WTC11 (cell line): ENCODE measurements around the gene PBX4. TPM values are rescaled to one million over a fixed set of nuclear protein-coding genes. Genes with fewer than 3 reads are reported as not detected.

Source experiments
- ATAC-seq: fragments of 200-7000 bp; cut with Tn5 transposase; 2 replicates; pipeline ENCODE4 v1.10.0; 2021; ENCODE audit warnings: mild to moderate bottlenecking, moderate library complexity
- CTCF ChIA-PET: fragments of 300-600 bp; sonication (Branson Sonifier 250); formaldehyde crosslinking; loops from one replicate; lab custom pipeline; 2021; ENCODE audit warnings: antibody characterized with exemption; lab: Charles Lee
- POLR2A ChIA-PET: fragments of 350-600 bp; sonication (Branson Sonifier 250); formaldehyde crosslinking; loops from one replicate; lab custom pipeline; 2021; ENCODE audit warnings: antibody characterized with exemption; lab: Charles Lee
- DNase-seq: peaks from one replicate; pipeline ENCODE4 v3.0.0; 2021; ENCODE audit warnings: low spot score
- H3K27ac Mint-ChIP-seq: 2 replicates; pipeline ENCODE4 v1.8.0; 2021; ENCODE audit warnings: mixed read lengths
- H3K27me3 Mint-ChIP-seq: 2 replicates; pipeline ENCODE4 v1.8.0; 2021; ENCODE audit warnings: low read depth, mild to moderate bottlenecking, moderate library complexity, mixed read lengths
- H3K36me3 Mint-ChIP-seq: 2 replicates; pipeline ENCODE4 v1.8.0; 2021; ENCODE audit warnings: mixed read lengths
- H3K4me1 Mint-ChIP-seq: 2 replicates; pipeline ENCODE4 v1.8.0; 2022; ENCODE audit warnings: mixed read lengths
- H3K4me3 Mint-ChIP-seq: 2 replicates; pipeline ENCODE4 v1.8.0; 2021; ENCODE audit warnings: mild to moderate bottlenecking, moderate library complexity, mixed read lengths
- H3K9me3 Mint-ChIP-seq: 2 replicates; pipeline ENCODE4 v1.8.0; 2021; ENCODE audit warnings: mixed read lengths
- CBFB ChIP-seq: sonication (generic); formaldehyde crosslinking; IDR thresholded peaks from 2 replicates; pipeline ENCODE4 v1.8.1; 2022; ENCODE audit warnings: mild to moderate bottlenecking, low read depth, missing genetic modification reagents
- CREB1 ChIP-seq: sonication (generic); formaldehyde crosslinking; IDR thresholded peaks from 2 replicates; pipeline ENCODE4 v1.8.0; 2023; ENCODE audit warnings: mild to moderate bottlenecking, missing genetic modification reagents
- EMX1 ChIP-seq: fragments of 250-450 bp; sonication (Bioruptor Pico); IDR thresholded peaks from 2 replicates; pipeline ENCODE4 v1.8.0; 2021; ENCODE audit warnings: mild to moderate bottlenecking
- FOXJ3 ChIP-seq: sonication (generic); formaldehyde crosslinking; IDR thresholded peaks from 2 replicates; pipeline ENCODE4 v1.9.0; 2021; ENCODE audit warnings: missing genetic modification reagents, mild to moderate bottlenecking, borderline replicate concordance
- JAZF1 ChIP-seq: fragments of 250-450 bp; sonication (Bioruptor Pico); IDR thresholded peaks from 2 replicates; pipeline ENCODE4 v1.9.0; 2021; ENCODE audit warnings: moderate library complexity, mild to moderate bottlenecking, inconsistent platforms
- KAT7 ChIP-seq: sonication (generic); formaldehyde crosslinking; IDR thresholded peaks from 2 replicates; pipeline ENCODE4 v1.8.1; 2023; ENCODE audit warnings: missing genetic modification reagents, mild to moderate bottlenecking, borderline replicate concordance
- MXD4 ChIP-seq: fragments of 250-450 bp; sonication (Bioruptor Pico); IDR thresholded peaks from 2 replicates; pipeline ENCODE4 v1.8.0; 2021; ENCODE audit warnings: mild to moderate bottlenecking, moderate library complexity, borderline replicate concordance
- NFATC4 ChIP-seq: fragments of 250-450 bp; sonication (Bioruptor Pico); IDR thresholded peaks from 2 replicates; pipeline ENCODE4 v1.9.0; 2021; ENCODE audit warnings: mild to moderate bottlenecking
- SMAD4 ChIP-seq: sonication (generic); formaldehyde crosslinking; IDR thresholded peaks from 2 replicates; pipeline ENCODE4 v1.8.0; 2022; ENCODE audit warnings: mild to moderate bottlenecking, missing genetic modification reagents
- SOX15 ChIP-seq: fragments of 250-450 bp; sonication (Bioruptor Pico); IDR thresholded peaks from 2 replicates; pipeline ENCODE4 v1.9.0; 2021; ENCODE audit warnings: mild to moderate bottlenecking
- ZNF416 ChIP-seq: fragments of 250-450 bp; sonication (Bioruptor Pico); IDR thresholded peaks from 2 replicates; pipeline ENCODE4 v1.9.0; 2021; ENCODE audit warnings: mild to moderate bottlenecking, inconsistent platforms
- ZNF671 ChIP-seq: fragments of 250-450 bp; sonication (Bioruptor Pico); IDR thresholded peaks from 2 replicates; pipeline ENCODE4 v1.8.0; 2021; ENCODE audit warnings: mild to moderate bottlenecking
- total RNA-seq: library from RNA; stranded (reverse); gene quantifications from 3 replicates; pipeline ENCODE4 v1.2.3, GENCODE V29; 2021
- TF ChIP-seq, protein P1 (sequence below): sonication (generic); formaldehyde crosslinking; IDR thresholded peaks from 2 replicates; pipeline ENCODE4 v1.8.0; 2022; ENCODE audit warnings: mild to moderate bottlenecking, missing genetic modification reagents
- TF ChIP-seq, protein P2 (sequence below): sonication (generic); formaldehyde crosslinking; IDR thresholded peaks from 2 replicates; pipeline ENCODE4 v1.8.1; 2022; ENCODE audit warnings: mild to moderate bottlenecking, missing genetic modification reagents, moderate library complexity, borderline replicate concordance
- TF ChIP-seq, protein P3 (sequence below): fragments of 250-450 bp; sonication (Bioruptor Pico); IDR thresholded peaks from 2 replicates; pipeline ENCODE4 v1.9.0; 2021; ENCODE audit warnings: mild to moderate bottlenecking, borderline replicate concordance
- TF ChIP-seq, protein P4 (sequence below): sonication (generic); formaldehyde crosslinking; IDR thresholded peaks from 2 replicates; pipeline ENCODE4 v1.8.1; 2023; ENCODE audit warnings: mild to moderate bottlenecking, moderate library complexity, missing genetic modification reagents
- TF ChIP-seq, protein P5 (sequence below): sonication (generic); formaldehyde crosslinking; IDR thresholded peaks from 2 replicates; pipeline ENCODE4 v1.8.1; 2023; ENCODE audit warnings: mild to moderate bottlenecking, missing genetic modification reagents, moderate library complexity
- TF ChIP-seq, protein P6 (sequence below): fragments of 250-450 bp; sonication (Bioruptor Pico); conservative IDR thresholded peaks from 2 replicates; pipeline ENCODE4 v1.9.0; 2021; ENCODE audit warnings: mild to moderate bottlenecking

Gene PBX4
- total RNA-seq, 1 experiment from 2014 or later = 3.2 TPM

DNA sequence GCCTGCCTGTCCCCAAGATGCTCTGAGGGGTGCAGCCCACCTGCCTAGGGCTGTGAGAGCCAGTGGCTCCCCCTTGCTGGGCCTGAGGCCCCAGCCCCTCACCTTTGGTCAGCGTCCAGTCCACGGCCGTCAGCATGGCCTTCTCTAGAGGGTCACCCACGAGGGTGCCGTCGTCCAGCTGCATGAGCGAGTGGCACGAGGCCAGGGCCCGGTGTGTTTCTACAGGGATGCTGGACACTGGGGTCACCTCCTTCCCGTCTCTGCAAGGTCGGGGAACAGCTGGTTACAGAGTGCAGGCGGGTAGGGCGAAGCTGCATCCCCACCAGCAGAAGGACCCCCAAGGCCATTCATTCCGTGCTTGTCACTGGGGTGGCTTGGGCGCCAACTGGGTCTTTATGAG, 36.0 kb upstream of the PBX4 start:
- ATAC-seq = no peak
- POLR2A ChIA-PET = interaction anchor here (1.6 kb wide), 1 partner anchor 26 kb away, joined by 3 read pairs; the partner anchor contains the start of gene LPAR2
- no peak overlapping the region for H3K27ac Mint-ChIP-seq
- H3K36me3 Mint-ChIP-seq = peaks cover 71% of the 10 kb centered on the region
- CTCF ChIA-PET = no interaction called here
- TF ChIP-seq MXD4 (no peak), SOX15 (CRISPR knock-in tag) (no peak), ZNF671 (CRISPR knock-in tag) (no peak), KAT7 (no peak), FOXJ3 (no peak), ZNF416 (CRISPR knock-in tag) (no peak), EMX1 (no peak), SMAD4 (no peak), CREB1 (CRISPR knock-in tag) (no peak), CBFB (CRISPR knock-in tag) (no peak), JAZF1 (CRISPR knock-in tag) (no peak), NFATC4 (CRISPR knock-in tag) (no peak)
- TF ChIP-seq, protein P1, sequence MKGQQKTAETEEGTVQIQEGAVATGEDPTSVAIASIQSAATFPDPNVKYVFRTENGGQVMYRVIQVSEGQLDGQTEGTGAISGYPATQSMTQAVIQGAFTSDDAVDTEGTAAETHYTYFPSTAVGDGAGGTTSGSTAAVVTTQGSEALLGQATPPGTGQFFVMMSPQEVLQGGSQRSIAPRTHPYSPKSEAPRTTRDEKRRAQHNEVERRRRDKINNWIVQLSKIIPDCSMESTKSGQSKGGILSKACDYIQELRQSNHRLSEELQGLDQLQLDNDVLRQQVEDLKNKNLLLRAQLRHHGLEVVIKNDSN (CRISPR knock-in tag) = no peak
- TF ChIP-seq, protein P2, sequence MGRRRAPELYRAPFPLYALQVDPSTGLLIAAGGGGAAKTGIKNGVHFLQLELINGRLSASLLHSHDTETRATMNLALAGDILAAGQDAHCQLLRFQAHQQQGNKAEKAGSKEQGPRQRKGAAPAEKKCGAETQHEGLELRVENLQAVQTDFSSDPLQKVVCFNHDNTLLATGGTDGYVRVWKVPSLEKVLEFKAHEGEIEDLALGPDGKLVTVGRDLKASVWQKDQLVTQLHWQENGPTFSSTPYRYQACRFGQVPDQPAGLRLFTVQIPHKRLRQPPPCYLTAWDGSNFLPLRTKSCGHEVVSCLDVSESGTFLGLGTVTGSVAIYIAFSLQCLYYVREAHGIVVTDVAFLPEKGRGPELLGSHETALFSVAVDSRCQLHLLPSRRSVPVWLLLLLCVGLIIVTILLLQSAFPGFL = no peak
- TF ChIP-seq, protein P3, sequence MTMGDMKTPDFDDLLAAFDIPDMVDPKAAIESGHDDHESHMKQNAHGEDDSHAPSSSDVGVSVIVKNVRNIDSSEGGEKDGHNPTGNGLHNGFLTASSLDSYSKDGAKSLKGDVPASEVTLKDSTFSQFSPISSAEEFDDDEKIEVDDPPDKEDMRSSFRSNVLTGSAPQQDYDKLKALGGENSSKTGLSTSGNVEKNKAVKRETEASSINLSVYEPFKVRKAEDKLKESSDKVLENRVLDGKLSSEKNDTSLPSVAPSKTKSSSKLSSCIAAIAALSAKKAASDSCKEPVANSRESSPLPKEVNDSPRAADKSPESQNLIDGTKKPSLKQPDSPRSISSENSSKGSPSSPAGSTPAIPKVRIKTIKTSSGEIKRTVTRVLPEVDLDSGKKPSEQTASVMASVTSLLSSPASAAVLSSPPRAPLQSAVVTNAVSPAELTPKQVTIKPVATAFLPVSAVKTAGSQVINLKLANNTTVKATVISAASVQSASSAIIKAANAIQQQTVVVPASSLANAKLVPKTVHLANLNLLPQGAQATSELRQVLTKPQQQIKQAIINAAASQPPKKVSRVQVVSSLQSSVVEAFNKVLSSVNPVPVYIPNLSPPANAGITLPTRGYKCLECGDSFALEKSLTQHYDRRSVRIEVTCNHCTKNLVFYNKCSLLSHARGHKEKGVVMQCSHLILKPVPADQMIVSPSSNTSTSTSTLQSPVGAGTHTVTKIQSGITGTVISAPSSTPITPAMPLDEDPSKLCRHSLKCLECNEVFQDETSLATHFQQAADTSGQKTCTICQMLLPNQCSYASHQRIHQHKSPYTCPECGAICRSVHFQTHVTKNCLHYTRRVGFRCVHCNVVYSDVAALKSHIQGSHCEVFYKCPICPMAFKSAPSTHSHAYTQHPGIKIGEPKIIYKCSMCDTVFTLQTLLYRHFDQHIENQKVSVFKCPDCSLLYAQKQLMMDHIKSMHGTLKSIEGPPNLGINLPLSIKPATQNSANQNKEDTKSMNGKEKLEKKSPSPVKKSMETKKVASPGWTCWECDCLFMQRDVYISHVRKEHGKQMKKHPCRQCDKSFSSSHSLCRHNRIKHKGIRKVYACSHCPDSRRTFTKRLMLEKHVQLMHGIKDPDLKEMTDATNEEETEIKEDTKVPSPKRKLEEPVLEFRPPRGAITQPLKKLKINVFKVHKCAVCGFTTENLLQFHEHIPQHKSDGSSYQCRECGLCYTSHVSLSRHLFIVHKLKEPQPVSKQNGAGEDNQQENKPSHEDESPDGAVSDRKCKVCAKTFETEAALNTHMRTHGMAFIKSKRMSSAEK (CRISPR knock-in tag) = no peak
- TF ChIP-seq, protein P4, sequence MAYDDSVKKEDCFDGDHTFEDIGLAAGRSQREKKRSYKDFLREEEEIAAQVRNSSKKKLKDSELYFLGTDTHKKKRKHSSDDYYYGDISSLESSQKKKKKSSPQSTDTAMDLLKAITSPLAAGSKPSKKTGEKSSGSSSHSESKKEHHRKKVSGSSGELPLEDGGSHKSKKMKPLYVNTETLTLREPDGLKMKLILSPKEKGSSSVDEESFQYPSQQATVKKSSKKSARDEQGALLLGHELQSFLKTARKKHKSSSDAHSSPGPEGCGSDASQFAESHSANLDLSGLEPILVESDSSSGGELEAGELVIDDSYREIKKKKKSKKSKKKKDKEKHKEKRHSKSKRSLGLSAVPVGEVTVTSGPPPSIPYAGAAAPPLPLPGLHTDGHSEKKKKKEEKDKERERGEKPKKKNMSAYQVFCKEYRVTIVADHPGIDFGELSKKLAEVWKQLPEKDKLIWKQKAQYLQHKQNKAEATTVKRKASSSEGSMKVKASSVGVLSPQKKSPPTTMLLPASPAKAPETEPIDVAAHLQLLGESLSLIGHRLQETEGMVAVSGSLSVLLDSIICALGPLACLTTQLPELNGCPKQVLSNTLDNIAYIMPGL (CRISPR knock-in tag) = no peak
- TF ChIP-seq, protein P5, sequence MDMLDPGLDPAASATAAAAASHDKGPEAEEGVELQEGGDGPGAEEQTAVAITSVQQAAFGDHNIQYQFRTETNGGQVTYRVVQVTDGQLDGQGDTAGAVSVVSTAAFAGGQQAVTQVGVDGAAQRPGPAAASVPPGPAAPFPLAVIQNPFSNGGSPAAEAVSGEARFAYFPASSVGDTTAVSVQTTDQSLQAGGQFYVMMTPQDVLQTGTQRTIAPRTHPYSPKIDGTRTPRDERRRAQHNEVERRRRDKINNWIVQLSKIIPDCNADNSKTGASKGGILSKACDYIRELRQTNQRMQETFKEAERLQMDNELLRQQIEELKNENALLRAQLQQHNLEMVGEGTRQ (CRISPR knock-in tag) = no peak
- TF ChIP-seq, protein P6, sequence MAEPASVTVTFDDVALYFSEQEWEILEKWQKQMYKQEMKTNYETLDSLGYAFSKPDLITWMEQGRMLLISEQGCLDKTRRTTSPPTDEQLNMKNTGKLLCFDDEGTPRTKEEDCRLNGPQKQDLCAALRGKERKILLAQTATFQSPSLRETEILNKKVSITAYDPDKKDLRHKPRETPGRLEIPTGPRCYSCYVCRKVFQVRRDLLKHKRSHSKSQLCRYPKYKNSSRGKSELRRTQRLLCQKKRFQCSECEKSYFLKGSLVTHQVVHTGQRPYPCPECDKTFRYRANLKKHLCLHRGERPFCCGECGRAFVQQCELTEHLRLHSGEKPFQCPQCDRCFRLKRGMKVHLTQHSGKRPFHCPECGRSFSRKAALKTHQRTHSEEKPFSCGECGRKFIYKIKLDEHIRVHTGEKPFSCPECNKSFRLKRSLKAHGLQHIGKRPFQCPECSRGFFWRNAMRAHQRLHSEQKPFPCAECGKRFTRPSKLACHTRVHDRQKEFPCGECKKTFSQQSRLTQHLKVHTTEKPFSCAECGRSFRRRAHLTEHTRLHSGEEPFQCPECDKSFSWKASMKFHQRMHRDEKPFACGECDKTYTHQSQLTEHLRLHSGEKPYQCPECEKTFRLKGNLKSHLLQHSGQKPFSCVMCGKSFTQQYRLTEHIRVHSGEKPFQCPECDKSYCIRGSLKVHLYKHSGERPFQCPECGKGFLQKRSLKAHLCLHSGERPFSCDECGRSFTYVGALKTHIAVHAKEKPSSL (CRISPR knock-in tag) = no peak
- H3K4me3 Mint-ChIP-seq = no peak overlapping the region
- no peak for DNase-seq
- no peaks in the 10 kb centered on the region for H3K9me3 Mint-ChIP-seq
- no peaks in the 10 kb centered on the region for H3K4me1 Mint-ChIP-seq
- H3K27me3 Mint-ChIP-seq = no peaks in the 10 kb centered on the region
